Fibroblast of mammary gland (primary cell): ENCODE results near the gene CHM.

Source experiments
- DNase-seq: peaks from one replicate; pipeline ENCODE4 v3.0.0-alpha.2; 2010; ENCODE audit warnings: low read depth
- H3K4me3 ChIP-seq: 2 replicates; pipeline ENCODE4 v1.5.1; 2011; ENCODE audit warnings: low read depth, mild to moderate bottlenecking, low read length, moderate library complexity; ENCODE audit not compliant: control insufficient read depth
- CTCF ChIP-seq: conservative IDR thresholded peaks from 2 replicates; pipeline ENCODE4 v1.5.1; 2011; ENCODE audit warnings: low read depth, low read length, inconsistent platforms; ENCODE audit not compliant: control insufficient read depth, insufficient read depth

Gene CHM

GRCh38 chrX:85906399-85906798 is 141.0 kb downstream of the CHM start:
- DNase-seq = no peak
- TF ChIP-seq CTCF = no peak
- H3K4me3 ChIP-seq = no peak overlapping the region

- no peak overlapping the region for H3K4me3 ChIP-seq
- DNase-seq = no peak
- TF ChIP-seq CTCF = no peak
These were observed 141.5 kb downstream of the CHM start for GRCh38 chrX:85905851-85906250.

GRCh38 chrX:85903692-85904471 is 143.5 kb downstream of the CHM start:
- no peak overlapping the region for H3K4me3 ChIP-seq
- TF ChIP-seq CTCF = no peak
- no peak for DNase-seq

GRCh38 chrX:85897362-85898126 is 149.8 kb downstream of the CHM start:
- TF ChIP-seq CTCF = no peak
- no peak overlapping the region for H3K4me3 ChIP-seq
- no peak for DNase-seq

- no peak for DNase-seq
- no peak overlapping the region for H3K4me3 ChIP-seq
- TF ChIP-seq CTCF = no peak
These were observed 164.8 kb downstream of the CHM start for GRCh38 chrX:85882601-85883000.

GRCh38 chrX:85870585-85870984 is 176.8 kb downstream of the CHM start:
- DNase-seq = no peak
- no peak for TF ChIP-seq CTCF
- H3K4me3 ChIP-seq = no peak overlapping the region
